HG03135 (cell line): Measurements from ENCODE around the gene SAPCD1.
"Not testable (repeated sequence)": the region's sequence is repeated elsewhere in the genome, so short reads cannot be mapped to it uniquely, and the experiment has no call there.

ENCODE experiments used
- ATAC-seq: cut with Tn5 transposase; IDR thresholded peaks from one replicate; pipeline ENCODE4 v1.9.1; 2021; ENCODE audit warnings: mild to moderate bottlenecking, moderate library complexity; ENCODE audit not compliant: unreplicated experiment

SAPCD1 gene

DNA sequence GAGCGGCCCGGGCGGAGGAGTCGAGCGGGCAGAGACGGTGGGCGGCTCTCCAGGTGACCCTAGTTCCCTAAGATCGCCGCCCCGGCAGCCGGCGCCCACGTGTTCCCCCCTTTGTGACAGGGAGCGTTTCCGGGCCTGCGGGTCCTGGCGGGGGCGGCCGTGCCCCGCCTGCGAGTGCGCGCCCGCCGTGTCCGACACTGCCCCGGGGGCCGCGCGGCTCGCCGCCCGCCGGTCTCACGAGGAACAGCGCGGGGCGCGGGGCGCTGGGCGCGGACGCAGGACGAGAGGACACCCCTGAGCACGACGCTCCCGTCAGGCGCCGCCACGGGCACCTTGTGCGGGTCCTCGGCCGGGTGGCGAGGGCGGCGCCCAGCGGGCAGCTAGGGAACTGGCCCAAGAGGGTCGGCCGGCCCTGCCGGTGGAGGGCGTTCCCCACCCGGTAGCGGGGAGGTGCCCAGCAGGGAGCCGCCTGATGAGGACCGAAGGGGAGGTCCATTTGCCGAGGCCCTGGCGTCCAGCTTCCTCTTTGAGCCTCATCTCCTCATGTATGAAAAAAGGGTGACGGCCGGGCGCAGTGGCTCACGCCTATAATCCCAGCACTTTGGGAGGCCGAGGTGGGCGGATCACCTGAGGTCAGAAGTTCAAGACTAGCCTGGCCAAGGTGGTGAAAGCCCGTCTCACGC, 33.3 kb downstream of the SAPCD1 start, which contains the start of gene VARS1:
Gene VARS1, minus strand, starts transcription at position 137 of the 683 bp plus-strand sequence. CDS start 535 bp downstream, outside the sequence.
- peak; percentile 62 for ATAC-seq

DNA sequence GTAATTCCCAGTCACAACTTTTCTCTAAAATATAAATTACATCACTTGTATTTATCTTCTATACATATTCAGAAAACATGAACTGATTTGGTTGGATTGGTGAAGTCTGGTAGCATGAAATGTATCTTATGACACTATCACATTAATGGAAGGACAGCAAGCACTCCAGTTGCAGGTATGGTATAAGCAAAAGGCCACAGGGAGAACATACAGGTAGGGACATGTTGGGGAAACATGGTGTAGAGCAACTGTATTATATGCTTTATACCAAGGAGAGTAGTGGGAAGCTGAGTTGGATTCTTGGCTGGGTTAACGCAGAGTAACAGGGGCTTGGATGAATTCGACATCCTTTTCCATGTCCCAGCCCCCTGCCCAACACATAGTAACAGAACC, 34.5 kb downstream of the SAPCD1 start:
- ATAC-seq: no peak

- no peak for ATAC-seq
These were observed 35.1 kb downstream of the SAPCD1 start for GRCh38 chr6:31797588-31797987.

- ATAC-seq: no peak
These were observed 37.3 kb downstream of the SAPCD1 start for GRCh38 chr6:31799781-31800180.

DNA sequence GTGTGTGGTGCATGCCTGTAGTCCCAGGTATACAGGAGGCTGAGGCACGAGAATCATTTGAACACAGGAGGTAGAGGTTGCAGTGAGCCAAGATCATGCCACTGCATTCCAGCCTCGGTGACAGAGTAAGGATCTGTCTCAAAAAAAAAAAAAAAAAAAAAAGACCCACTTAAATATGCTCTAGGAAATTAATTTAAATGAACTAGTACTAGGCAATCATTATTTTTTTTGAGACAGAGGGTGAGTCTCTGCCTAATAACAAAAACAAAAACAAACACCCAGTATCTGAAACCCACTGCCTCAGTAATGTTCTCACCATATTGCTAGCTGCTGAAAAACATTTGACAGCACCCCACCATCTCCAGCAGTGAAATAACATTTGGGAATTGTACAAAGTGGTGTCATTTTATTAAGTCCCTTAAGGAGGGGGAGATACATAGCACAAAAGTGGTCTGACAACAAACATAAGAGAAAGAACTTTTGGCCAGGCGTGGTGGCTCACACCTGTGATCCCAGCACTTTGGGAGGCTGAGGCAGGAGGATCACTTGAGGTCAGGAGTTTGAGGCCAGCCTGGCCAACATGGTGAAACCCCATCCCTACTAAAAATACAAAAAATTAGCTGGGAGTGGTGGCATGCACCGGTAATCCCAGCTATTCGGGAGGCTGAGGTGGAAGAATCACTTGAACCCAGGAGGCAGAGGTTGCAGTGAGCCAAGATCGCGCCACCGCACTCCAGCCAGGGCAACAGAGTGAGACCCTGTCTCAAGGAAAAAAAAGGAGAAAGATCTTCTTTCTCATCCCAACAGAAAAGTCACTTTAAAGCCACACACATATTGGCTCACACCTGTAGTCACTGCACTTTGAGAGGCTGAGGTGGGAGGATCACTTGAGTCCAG, 38.8 kb downstream of the SAPCD1 start:
- ATAC-seq: not testable (repeated sequence)

- ATAC-seq: peak; percentile 20
These were observed 43.5 kb downstream of the SAPCD1 start for GRCh38 chr6:31805939-31806469.

GRCh38 chr6:31806470-31807272, 44.2 kb downstream of the SAPCD1 start, which contains the start of gene LSM2:
LSM2 (minus strand) TSS chr6:31806966; CDS start chr6:31806757, 209 bp downstream.
- ATAC-seq: peak; percentile 84

DNA sequence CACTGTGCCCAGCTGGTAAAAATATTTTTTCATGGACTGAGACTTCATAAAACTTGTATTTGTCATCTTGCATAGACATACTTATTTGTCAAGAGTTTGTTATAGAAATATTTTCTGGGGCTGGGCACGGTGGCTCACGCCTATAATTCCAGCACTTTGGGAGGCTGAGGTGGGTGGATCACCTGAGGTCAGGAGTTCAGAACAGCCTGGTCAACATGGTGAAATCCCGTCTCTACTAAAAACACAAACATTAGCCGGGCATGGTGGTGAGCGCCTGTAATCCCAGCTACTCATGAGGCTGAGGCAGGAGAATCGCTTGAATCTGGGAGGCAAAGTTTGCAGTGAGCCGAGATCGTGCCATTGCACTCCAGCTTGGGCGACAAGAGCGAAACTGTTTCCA, 46.1 kb downstream of the SAPCD1 start:
- ATAC-seq: not testable (repeated sequence)

DNA sequence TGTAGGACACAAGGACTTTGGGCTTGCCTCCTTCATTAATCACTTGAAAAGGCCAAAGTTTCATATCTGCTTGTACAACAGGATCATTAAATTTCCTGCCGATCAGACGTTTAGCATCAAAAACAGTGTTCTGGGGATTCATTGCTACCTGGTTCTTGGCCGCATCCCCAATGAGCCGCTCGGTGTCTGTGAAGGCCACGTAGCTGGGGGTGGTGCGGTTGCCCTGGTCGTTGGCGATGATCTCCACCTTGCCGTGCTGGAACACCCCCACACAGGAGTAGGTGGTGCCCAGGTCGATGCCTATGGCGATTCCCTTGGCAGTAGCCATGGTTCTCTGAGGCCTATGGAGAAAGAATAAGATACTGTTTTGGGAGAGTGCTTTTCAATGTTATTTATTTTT, 49.2 kb downstream of the SAPCD1 start:
- no peak for ATAC-seq

DNA sequence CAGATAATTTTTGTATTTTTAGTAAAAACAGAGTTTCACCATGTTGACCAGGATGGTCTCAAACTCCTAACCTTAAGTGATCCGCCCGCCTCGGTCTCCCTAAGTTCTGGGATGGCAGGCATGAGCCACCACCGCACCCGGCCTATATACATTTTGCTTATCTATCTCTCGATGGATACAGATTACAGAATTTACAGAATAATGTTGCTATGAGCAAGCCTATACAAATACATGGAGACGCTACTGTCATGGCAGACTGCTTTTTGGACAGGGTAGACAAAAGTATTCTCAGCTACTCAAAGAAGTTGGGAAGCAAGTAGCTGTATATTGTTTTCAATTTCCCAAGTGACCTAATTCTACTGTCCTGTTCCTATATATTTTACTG, 51.0 kb downstream of the SAPCD1 start:
- no peak for ATAC-seq
